Measurements from ENCODE around the gene N4BP2L2.
A peak's percentile ranks its signal among the peaks of the same experiment; 100 is the strongest.

The N4BP2L2 gene

GRCh38 chr13:32428581-32429432 lies 109.8 kb downstream of the N4BP2L2 start:
- CTCF ChIA-PET: interaction anchor here (1.3 to 2.0 kb wide), 3 partner anchors 10 to 152 kb away, joined by 3 to 4 read pairs (median 4); no protein-coding TSS in a partner anchor
- no peak for TF ChIP-seq CTCF (IDR thresholded peaks at IDR 0.05; ENCODE audit: insufficient read depth, low read length, missing control alignments)
- POLR2A ChIA-PET: interaction anchor here (0.6 kb wide), 1 partner anchor 73 kb away, joined by 5 read pairs; no protein-coding TSS in a partner anchor
- peak overlapping the region; percentile 59 for H3K4me3 ChIP-seq (ENCODE audit: low read depth, low read length)
- DNase-seq (ENCODE audit: low read depth, low spot score): no peak

- peak within 1 kb of the TSS; percentile 59 for H3K4me3 ChIP-seq (ENCODE audit: low read depth, low read length)
- no peak for DNase-seq (ENCODE audit: low read depth, low spot score)
- ChIA-PET POLR2A (interaction anchor here (0.6 kb wide), 1 partner anchor 72 kb away, joined by 5 read pairs; no protein-coding TSS in a partner anchor), CTCF (interaction anchor here (1.3 to 2.0 kb wide), 2 partner anchors 13 to 153 kb away, joined by 3 to 4 read pairs; no protein-coding TSS in a partner anchor)
- no peak for TF ChIP-seq CTCF (IDR thresholded peaks at IDR 0.05; ENCODE audit: insufficient read depth, low read length, missing control alignments)
These were observed 110.6 kb downstream of the N4BP2L2 start, which contains the start of gene N4BP2L1 for GRCh38 chr13:32427852-32428580. Gene N4BP2L1, minus strand, starts transcription at chr13:32428130. Its CDS starts 48 bp downstream, at chr13:32428082.

- H3K4me3 ChIP-seq (ENCODE audit: low read depth, low read length): peak overlapping the region; percentile 59
- DNase-seq (ENCODE audit: low read depth, low spot score): no peak
- CTCF ChIA-PET: interaction anchor here (1.3 to 2.0 kb wide), 2 partner anchors 12 to 153 kb away, joined by 3 to 4 read pairs; no protein-coding TSS in a partner anchor
- TF ChIP-seq CTCF (IDR thresholded peaks at IDR 0.05; ENCODE audit: insufficient read depth, low read length, missing control alignments): no peak
- POLR2A ChIA-PET: no interaction called here
These were observed 111.4 kb downstream of the N4BP2L2 start for GRCh38 chr13:32426990-32427851.

- peak overlapping the region; percentile 59 for H3K4me3 ChIP-seq (ENCODE audit: low read depth, low read length)
- TF ChIP-seq CTCF (IDR thresholded peaks at IDR 0.05; ENCODE audit: insufficient read depth, low read length, missing control alignments): no peak
- no peak for DNase-seq (ENCODE audit: low read depth, low spot score)
- ChIA-PET POLR2A (no interaction called here), CTCF (no interaction called here)
These were observed 112.2 kb downstream of the N4BP2L2 start for GRCh38 chr13:32426191-32426989.

GRCh38 chr13:32425158-32425557 lies 113.4 kb downstream of the N4BP2L2 start:
- CTCF ChIA-PET: interaction anchor here (0.8 kb wide), 1 partner anchor 11 kb away, joined by 3 read pairs; no protein-coding TSS in a partner anchor
- TF ChIP-seq CTCF (IDR thresholded peaks at IDR 0.05; ENCODE audit: insufficient read depth, low read length, missing control alignments): no peak
- no peak overlapping the region for H3K4me3 ChIP-seq (ENCODE audit: low read depth, low read length)
- no peak for DNase-seq (ENCODE audit: low read depth, low spot score)
- POLR2A ChIA-PET: no interaction called here

Data from AG04449 (cell line).